Testis (tissue), 3 donors: ENCODE data around the gene VRK2. TPM values are rescaled to one million over a fixed set of nuclear protein-coding genes. Genes with fewer than 3 reads are reported as not detected.

ENCODE experiments used
- DNase-seq: peaks from one replicate; pipeline ENCODE4 v3.0.0-alpha.2; 2019
- H3K27ac ChIP-seq, 2 donors: fragments of 200-600 bp; sonication (generic); one replicate each; pipeline ENCODE4 v1.5.1; 2019
- H3K27me3 ChIP-seq: fragments of 200-600 bp; sonication (generic); one replicate; pipeline ENCODE4 v1.5.1; 2019
- H3K36me3 ChIP-seq: fragments of 200-600 bp; sonication (generic); one replicate; pipeline ENCODE4 v1.5.1; 2017; ENCODE audit warnings: low read depth; ENCODE audit errors: missing control alignments
- H3K4me1 ChIP-seq: fragments of 200-600 bp; sonication (generic); one replicate; pipeline ENCODE4 v1.5.1; 2019
- H3K4me3 ChIP-seq, 2 donors: fragments of 200-600 bp; sonication (generic); one replicate each; pipeline ENCODE4 v1.5.1; 2017 to 2019
- H3K9me3 ChIP-seq: fragments of 200-600 bp; sonication (generic); one replicate; pipeline ENCODE4 v1.5.1; 2017
- POLR2A ChIP-seq: fragments of 450-650 bp; IDR thresholded peaks from one replicate; pipeline ENCODE4 v1.6.1; 2017; ENCODE audit warnings: antibody characterized with exemption, mild to moderate bottlenecking, moderate library complexity
- WGBS, 2 donors: methylation state at CpG; one replicate each; pipeline ENCODE4 v1.1.5; 2018; 5-methylcytosine and 5-hydroxymethylcytosine counted together
- intact Hi-C: fragments of 100-400 bp; cut with DNase I; formaldehyde crosslinking; loops from one replicate; pipeline ENCODE4 v1.15.1; 2023; ENCODE audit warnings: low total_unique reads
- polyA plus RNA-seq: library from polyadenylated mRNA; stranded (reverse); fragments of 350-450 nt; fragmentation: Illumina TruSeq; extraction: RNeasy Lipid Tissue Mini Kit (QIAGEN cat#74804); gene quantifications from one replicate; pipeline ENCODE4 v1.2.3, GENCODE V29; 2014; ENCODE audit warnings: low read depth, low replicate concordance; ENCODE audit not compliant: insufficient read depth
- total RNA-seq, 2 donors: library from RNA; depleted of rRNA; stranded (reverse); fragments of >200 nt; gene quantifications; one replicate each; pipeline ENCODE4 v1.2.3, GENCODE V29; 2016
- TF ChIP-seq, protein P1 (sequence below), 3 experiments: fragments of 450-650 bp in 2 of 3; fragments of 200-600 bp in 1 of 3; sonication (generic) in 1 of 3; IDR thresholded peaks; one replicate each; pipeline ENCODE4 v1.5.1; 2016 to 2019; ENCODE audit warnings: antibody characterized with exemption in 3 of 3, mild to moderate bottlenecking in 2 of 3, moderate library complexity in 1 of 3

VRK2 gene
- total and polyA plus RNA-seq, 3 donors from 2014 or later = 16.6 to 18.5 (median 16.7) TPM

DNA sequence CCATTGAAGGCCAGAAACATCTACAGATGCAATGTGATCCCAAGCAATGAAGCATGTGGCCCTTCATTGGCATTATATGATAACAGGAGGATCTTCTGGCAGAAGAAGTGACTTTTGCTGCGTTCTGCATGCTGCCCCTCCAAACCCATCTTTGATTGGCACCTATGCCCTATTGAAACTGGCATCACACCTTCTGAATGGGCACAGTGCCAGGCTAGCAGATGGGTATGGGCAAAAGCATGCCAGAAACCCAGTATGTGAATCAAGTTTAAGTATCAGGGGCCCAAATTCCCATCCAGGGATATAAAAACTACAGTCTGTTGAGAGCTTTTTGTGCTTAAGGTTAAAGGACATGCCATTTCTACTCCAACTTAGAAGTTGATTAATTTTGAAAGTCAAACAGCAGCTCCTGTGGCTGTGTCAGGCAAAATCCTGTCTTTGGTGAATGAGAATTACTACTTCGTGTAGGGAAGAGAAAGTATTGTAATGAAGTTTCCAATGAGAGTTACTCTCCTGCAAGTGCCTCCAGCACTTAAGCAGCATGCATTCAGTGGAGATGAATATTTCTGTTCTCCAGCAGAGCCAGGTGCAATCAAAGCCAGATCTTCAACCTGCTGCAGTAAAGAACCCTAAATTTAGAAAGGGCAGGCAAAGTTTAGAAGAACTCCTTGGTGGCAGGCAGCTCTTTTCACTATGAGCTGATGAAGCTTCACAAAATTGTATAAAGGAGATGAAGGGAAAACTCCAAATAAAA is 8.6 kb downstream of the VRK2 start:
- WGBS, 2 donors = 85 to 87% methylated on average over 2 of the region's 2 CpGs
- intact Hi-C loops = no loop called here

DNA sequence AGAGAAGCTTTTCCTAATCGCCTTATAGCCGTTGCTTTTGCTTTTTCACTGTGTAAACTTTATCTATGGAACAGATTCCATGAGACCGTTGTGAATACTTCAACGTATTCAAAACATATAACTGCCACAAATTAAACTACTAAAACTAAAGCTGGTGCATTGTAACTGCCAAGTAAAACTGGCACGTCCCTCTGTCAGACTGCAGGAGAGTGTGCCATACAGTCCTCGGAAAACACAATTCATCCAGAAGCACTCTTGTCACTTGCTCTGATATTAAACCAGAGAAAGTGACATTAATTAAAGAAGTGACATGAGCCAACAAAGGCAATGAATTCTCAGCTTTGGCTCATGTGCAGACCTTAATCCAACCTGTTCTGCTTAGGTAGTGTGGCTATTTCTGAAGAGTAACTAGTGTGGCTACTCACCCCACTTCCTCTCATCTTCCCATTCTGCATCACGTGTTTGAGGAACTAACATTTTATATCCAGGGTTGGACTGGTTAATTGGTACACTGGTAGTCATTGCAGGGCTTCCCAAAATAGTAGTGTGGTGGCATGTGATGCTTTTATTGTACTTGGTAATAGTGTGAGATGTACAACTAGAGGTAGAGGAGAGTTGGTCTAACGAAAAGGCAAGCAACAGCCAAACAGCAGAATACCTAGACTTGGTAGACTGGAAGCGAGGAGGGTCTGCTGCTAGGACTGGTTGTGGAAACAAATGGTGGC is 9.7 kb downstream of the VRK2 start:
- H3K27ac ChIP-seq = no peak overlapping the region
- WGBS, 2 donors = 87 to 88% methylated on average over 9 of the region's 9 CpGs

More for the DNA sequence above, 8.6 kb downstream of the VRK2 start:
- Histone ChIP-seq H3K36me3 (peaks cover 3% of the 10 kb centered on the region), H3K4me3 (no peak overlapping the region), H3K9me3 (no peaks in the 10 kb centered on the region), H3K27me3 (no peaks in the 10 kb centered on the region), H3K27ac (no peak overlapping the region), H3K4me1 (no peaks in the 10 kb centered on the region)
- TF ChIP-seq POLR2A = no peak
- TF ChIP-seq, protein P1, sequence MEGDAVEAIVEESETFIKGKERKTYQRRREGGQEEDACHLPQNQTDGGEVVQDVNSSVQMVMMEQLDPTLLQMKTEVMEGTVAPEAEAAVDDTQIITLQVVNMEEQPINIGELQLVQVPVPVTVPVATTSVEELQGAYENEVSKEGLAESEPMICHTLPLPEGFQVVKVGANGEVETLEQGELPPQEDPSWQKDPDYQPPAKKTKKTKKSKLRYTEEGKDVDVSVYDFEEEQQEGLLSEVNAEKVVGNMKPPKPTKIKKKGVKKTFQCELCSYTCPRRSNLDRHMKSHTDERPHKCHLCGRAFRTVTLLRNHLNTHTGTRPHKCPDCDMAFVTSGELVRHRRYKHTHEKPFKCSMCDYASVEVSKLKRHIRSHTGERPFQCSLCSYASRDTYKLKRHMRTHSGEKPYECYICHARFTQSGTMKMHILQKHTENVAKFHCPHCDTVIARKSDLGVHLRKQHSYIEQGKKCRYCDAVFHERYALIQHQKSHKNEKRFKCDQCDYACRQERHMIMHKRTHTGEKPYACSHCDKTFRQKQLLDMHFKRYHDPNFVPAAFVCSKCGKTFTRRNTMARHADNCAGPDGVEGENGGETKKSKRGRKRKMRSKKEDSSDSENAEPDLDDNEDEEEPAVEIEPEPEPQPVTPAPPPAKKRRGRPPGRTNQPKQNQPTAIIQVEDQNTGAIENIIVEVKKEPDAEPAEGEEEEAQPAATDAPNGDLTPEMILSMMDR (IDR thresholded peaks at IDR 0.05) = no peak
- DNase-seq = no peak

DNA sequence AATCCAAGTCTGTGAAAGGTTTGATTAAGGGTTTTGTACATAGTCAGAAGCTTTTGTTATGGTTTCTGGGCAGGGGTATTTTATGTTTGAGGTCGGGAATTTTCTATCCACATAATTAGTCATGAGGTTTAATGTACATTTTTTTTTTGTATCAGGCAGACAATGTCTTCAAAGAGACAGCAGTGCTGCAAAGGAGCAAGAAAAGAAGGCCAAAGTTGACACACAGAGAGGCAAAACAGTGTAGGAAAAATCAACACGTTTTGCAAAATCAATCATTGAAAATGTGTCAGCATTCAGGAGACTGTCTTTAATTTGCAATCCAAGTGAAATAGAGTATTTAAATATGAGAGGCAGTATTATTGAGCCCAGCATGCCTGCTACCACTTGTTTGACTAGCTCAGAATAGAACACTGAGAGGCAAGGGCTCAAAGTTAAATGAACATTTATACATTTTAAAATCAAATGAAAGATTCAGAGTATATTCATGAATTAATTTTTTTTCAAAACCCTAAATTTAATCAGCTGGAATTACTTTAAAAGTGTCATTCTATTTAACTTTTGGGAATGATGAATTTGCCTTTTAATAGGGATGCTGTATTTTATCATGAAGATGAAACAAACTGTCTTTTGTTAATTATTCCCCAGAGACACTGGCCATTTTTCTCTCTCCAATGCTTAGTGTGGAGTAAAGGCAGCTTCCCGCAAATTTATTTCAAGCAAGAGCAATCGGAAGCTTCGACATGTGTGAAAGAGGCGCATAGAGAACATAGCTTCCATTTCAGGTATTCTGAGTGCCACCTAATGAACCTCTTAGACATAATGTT is 11.3 kb downstream of the VRK2 start:
- DNase-seq = no peak
- Histone ChIP-seq H3K9me3 (no peaks in the 10 kb centered on the region), H3K27ac (no peak overlapping the region), H3K4me3 (no peak overlapping the region), H3K4me1 (no peaks in the 10 kb centered on the region), H3K36me3 (peaks cover 4% of the 10 kb centered on the region), H3K27me3 (no peaks in the 10 kb centered on the region)
- TF ChIP-seq POLR2A = no peak
- TF ChIP-seq, protein P1 (IDR thresholded peaks at IDR 0.05) = no peak
- WGBS, 2 donors = 83 to 85% methylated on average over 6 of the region's 6 CpGs
- intact Hi-C loops = no loop called here

More for the DNA sequence above, 9.7 kb downstream of the VRK2 start:
- TF ChIP-seq, protein P1 (IDR thresholded peaks at IDR 0.05) = no peak
- no peak for TF ChIP-seq POLR2A
- intact Hi-C loops = no loop called here
- Histone ChIP-seq H3K36me3 (peaks cover 4% of the 10 kb centered on the region), H3K9me3 (no peaks in the 10 kb centered on the region), H3K4me3 (no peak overlapping the region), H3K4me1 (no peaks in the 10 kb centered on the region), H3K27me3 (no peaks in the 10 kb centered on the region)
- no peak for DNase-seq

GRCh38 chr2:58063641-58064040 is 17.0 kb downstream of the VRK2 start:
- H3K27ac ChIP-seq = no peak overlapping the region
- no peak overlapping the region for H3K4me3 ChIP-seq
- H3K9me3 ChIP-seq = no peaks in the 10 kb centered on the region
- 88 to 95% methylated on average over 2 of the region's 2 CpGs for WGBS, 2 donors
- H3K36me3 ChIP-seq = peaks cover 4% of the 10 kb centered on the region
- no peaks in the 10 kb centered on the region for H3K27me3 ChIP-seq
- intact Hi-C loops = no loop called here
- TF ChIP-seq, protein P1 (IDR thresholded peaks at IDR 0.05) = no peak
- no peak for TF ChIP-seq POLR2A
- H3K4me1 ChIP-seq = no peaks in the 10 kb centered on the region
- no peak for DNase-seq
